NOMO-1 treated with DMSO at 0.1 percent for 48 hours (cell line): ENCODE data around the gene OR4F29.
"Not testable (repeated sequence)": the region's sequence is repeated elsewhere in the genome, so short reads cannot be mapped to it uniquely, and the experiment has no call there.

Source experiments
- DNase-seq: peaks from one replicate; lab custom pipeline; 2025; ENCODE audit not compliant: unreplicated experiment; lab: John Stamatoyannopoulos, UW

OR4F29 gene

GRCh38 chr1:451578-451977 is at the start of gene OR4F29:
OR4F29 (minus strand) TSS chr1:451678; CDS start chr1:451678, 0 bp downstream.
- DNase-seq, result not testable (repeated sequence)
